Activated CD8-positive, alpha-beta memory T cell treated with anti-CD3 and anti-CD28 coated beads for 1 hour (primary cell): ENCODE data around the gene BRINP2.

Experiments used
- DNase-seq, 2 donors: peaks; one replicate each; pipeline ENCODE4 v3.0.0-alpha.2; 2020; ENCODE audit warnings: low read depth in 1 of 2; ENCODE audit errors: extremely low read depth in 1 of 2

Gene BRINP2

GRCh38 chr1:177170756-177171535 is at the start of gene BRINP2:
BRINP2 (plus strand) TSS chr1:177170958; CDS start chr1:177229877, 58,919 bp downstream.
- DNase-seq: no peak

- DNase-seq: no peak
These were observed 48.1 kb upstream of the BRINP2 start for GRCh38 chr1:177122461-177123251.

GRCh38 chr1:177124577-177125278 is 46.0 kb upstream of the BRINP2 start:
- DNase-seq: no peak

GRCh38 chr1:177126267-177126666 is 44.5 kb upstream of the BRINP2 start:
- no peak for DNase-seq

GRCh38 chr1:177128665-177129281 is 42.0 kb upstream of the BRINP2 start:
- no peak for DNase-seq

GRCh38 chr1:177130451-177130945 is 40.3 kb upstream of the BRINP2 start:
- no peak for DNase-seq

GRCh38 chr1:177131723-177132122 is 39.0 kb upstream of the BRINP2 start:
- no peak for DNase-seq

GRCh38 chr1:177132141-177132540 is 38.6 kb upstream of the BRINP2 start:
- DNase-seq: no peak

GRCh38 chr1:177133977-177134538 is 36.7 kb upstream of the BRINP2 start:
- DNase-seq: no peak

- DNase-seq: no peak
These were observed 35.5 kb upstream of the BRINP2 start for GRCh38 chr1:177135250-177135649.

- DNase-seq: no peak
These were observed 32.9 kb upstream of the BRINP2 start for GRCh38 chr1:177137814-177138213.

- no peak for DNase-seq
These were observed 32.4 kb upstream of the BRINP2 start for GRCh38 chr1:177138347-177138746.

GRCh38 chr1:177142010-177142409 is 28.7 kb upstream of the BRINP2 start:
- no peak for DNase-seq

GRCh38 chr1:177142791-177143271 is 27.9 kb upstream of the BRINP2 start:
- no peak for DNase-seq

GRCh38 chr1:177145106-177146070 is 25.4 kb upstream of the BRINP2 start:
- DNase-seq: no peak

GRCh38 chr1:177146499-177146898 is 24.3 kb upstream of the BRINP2 start:
- DNase-seq: no peak

- no peak for DNase-seq
These were observed 8.5 kb upstream of the BRINP2 start for GRCh38 chr1:177162243-177162642.

GRCh38 chr1:177163844-177164379 is 6.8 kb upstream of the BRINP2 start:
- no peak for DNase-seq
